ENCODE data around the gene ZNF70. TPM values are rescaled to one million over a fixed set of nuclear protein-coding genes. Genes with fewer than 3 reads are reported as not detected.

ZNF70 gene
- total and polyA plus RNA-seq, 2 of the 4 experiments (the other 2 are of a cell fraction) = 2.3 to 4.3 TPM

DNA sequence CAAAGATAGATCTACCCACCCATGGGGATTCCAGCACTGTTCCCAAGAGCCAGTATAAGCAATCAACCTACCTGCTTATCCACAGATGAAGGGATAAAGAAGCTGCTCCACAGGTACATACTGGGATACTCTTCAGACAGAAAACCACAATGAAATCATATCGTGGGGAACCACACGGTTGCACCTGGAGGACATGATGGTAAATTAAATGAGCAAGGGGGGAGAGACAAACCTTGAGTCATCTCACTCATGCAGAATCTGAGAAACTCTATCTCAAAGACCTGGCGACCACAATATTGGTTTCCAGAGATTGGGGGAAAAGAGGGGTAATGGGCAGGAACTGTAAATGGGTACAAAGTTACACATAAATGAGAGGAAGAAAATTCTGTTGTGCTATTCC lies 45.6 kb downstream of the ZNF70 start:
- BruUV-seq (replicated peaks) = no TSS peak
- H3K4me1 ChIP-seq (ENCODE audit: control insufficient read depth, insufficient read depth, low read length) = peaks cover 6% of the 10 kb centered on the region
- no peak overlapping the region for H3K4ac ChIP-seq (ENCODE audit: low read depth, low read length)
- no peak overlapping the region for H2BK120ac ChIP-seq (ENCODE audit: low read depth, low read length)
- no peak overlapping the region for H3K23ac ChIP-seq (ENCODE audit: low read depth, low read length)
- no peak overlapping the region for H3K4me2 ChIP-seq (ENCODE audit: low read depth, low read length)
- no peak overlapping the region for H4K8ac ChIP-seq (ENCODE audit: low read depth in 2 of 2, low read length in 2 of 2)
- H4K20me1 ChIP-seq (ENCODE audit: insufficient read depth, low read length) = 0 out of 2 replicates have a peak, but pooled peaks cover 6% of the 10 kb centered on the region
- ATAC-seq (ENCODE audit: low read depth) = no peak
- ChIA-PET POLR2A (ENCODE audit: unreplicated experiment) (no interaction called here), CTCF (no interaction called here)
- no peak overlapping the region for H3K27ac ChIP-seq (ENCODE audit: insufficient read depth, low read length)
- H2BK15ac ChIP-seq (ENCODE audit: low read depth, low read length) = no peak overlapping the region
- H3K18ac ChIP-seq (ENCODE audit: low read depth, low read length) = no peak overlapping the region
- H2BK20ac ChIP-seq (ENCODE audit: low read depth, low read length) = no peak overlapping the region
- WGBS, 2 experiments (ENCODE audit: extremely low coverage in 2 of 2, insufficient read length in 1 of 2) = no CpG with 5 or more reads among the region's 3 CpGs
- H3K9me3 ChIP-seq (ENCODE audit: control insufficient read depth, insufficient read depth, low read length) = no peaks in the 10 kb centered on the region
- H3K9me1 ChIP-seq (ENCODE audit: insufficient read depth, low read length) = peaks cover 15% of the 10 kb centered on the region; the same call in 1 of the 2 replicates
- H2BK5ac ChIP-seq (ENCODE audit: low read depth, low read length, poor library complexity, severe bottlenecking) = no peak overlapping the region
- H4K5ac ChIP-seq (ENCODE audit: low read depth, low read length) = no peak overlapping the region
- no peak overlapping the region for H3K14ac ChIP-seq (replicated peaks; ENCODE audit: low read depth, low read length)
- no peak overlapping the region for H2AK5ac ChIP-seq (ENCODE audit: low read depth, low read length)
- H3K36me3 ChIP-seq (ENCODE audit: control insufficient read depth, insufficient read depth, low read length) = peaks cover 36% of the 10 kb centered on the region
- in situ Hi-C loops (cut with MboI; ENCODE audit: low sequenced_read_pairs) = no loop called here
- H3K9ac ChIP-seq (ENCODE audit: low read depth, low read length) = no peak overlapping the region
- H4K91ac ChIP-seq (ENCODE audit: insufficient read depth, low read depth, low read length) = no peak overlapping the region
- H3K79me1 ChIP-seq (ENCODE audit: low read depth in 1 of 2, low read length in 2 of 2) = peaks cover 40 to 51% of the 10 kb centered on the region in 2 experiments
- no peaks in the 10 kb centered on the region for H3K27me3 ChIP-seq (ENCODE audit: control insufficient read depth, insufficient read depth, low read length)
- DNase-seq = no peak
- TF ChIP-seq BHLHE40 (IDR thresholded peaks at IDR 0.05; ENCODE audit: low read depth, low read length) (no peak), CEBPB (IDR thresholded peaks at IDR 0.05; ENCODE audit: low read depth, low read length) (no peak), NFE2L2 (IDR thresholded peaks at IDR 0.05; ENCODE audit: low read depth, low read length) (no peak), CHD1 (IDR thresholded peaks at IDR 0.05; ENCODE audit: low read depth, low read length) (no peak), RFX5 (IDR thresholded peaks at IDR 0.05; ENCODE audit: low read depth, low read length) (no peak), SMC3 (IDR thresholded peaks at IDR 0.05; ENCODE audit: low read depth, low read length) (no peak), MAFK (IDR thresholded peaks at IDR 0.05; ENCODE audit: low read depth, low read length) (no peak), POLR2A (IDR thresholded peaks at IDR 0.05; ENCODE audit: low read depth, low read length) (no peak)
- TF ChIP-seq, protein P1, sequence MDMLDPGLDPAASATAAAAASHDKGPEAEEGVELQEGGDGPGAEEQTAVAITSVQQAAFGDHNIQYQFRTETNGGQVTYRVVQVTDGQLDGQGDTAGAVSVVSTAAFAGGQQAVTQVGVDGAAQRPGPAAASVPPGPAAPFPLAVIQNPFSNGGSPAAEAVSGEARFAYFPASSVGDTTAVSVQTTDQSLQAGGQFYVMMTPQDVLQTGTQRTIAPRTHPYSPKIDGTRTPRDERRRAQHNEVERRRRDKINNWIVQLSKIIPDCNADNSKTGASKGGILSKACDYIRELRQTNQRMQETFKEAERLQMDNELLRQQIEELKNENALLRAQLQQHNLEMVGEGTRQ (IDR thresholded peaks at IDR 0.05; ENCODE audit: low read depth, low read length) = no peak
- intact Hi-C loops (cut with micrococcal nuclease) = no loop called here
- no peak overlapping the region for H3K4me3 ChIP-seq (ENCODE audit: insufficient read depth, low read depth, low read length)
- no peak overlapping the region for H3K56ac ChIP-seq (ENCODE audit: extremely low read depth, insufficient read depth, low read length)
- no peak overlapping the region for H2AK9ac ChIP-seq (replicated peaks; ENCODE audit: low read depth, low read length, poor library complexity)
- dilution Hi-C loops (cut with HindIII; ENCODE audit: low sequenced_read_pairs, unreplicated experiment) = no loop called here
- H2AFZ ChIP-seq (replicated peaks; ENCODE audit: low read length, poor library complexity) = no peak overlapping the region

Measured in IMR-90 (cell line).